GM12864 (cell line): Measurements from ENCODE around the gene RNF144B.

ENCODE experiments used
- DNase-seq: peaks from one replicate; pipeline ENCODE4 v3.0.0-alpha.2; 2011; ENCODE audit warnings: low read depth
- H3K4me3 ChIP-seq: 2 replicates; pipeline ENCODE4 v1.5.1; 2011; ENCODE audit warnings: mild to moderate bottlenecking, low read depth, low read length, control low read depth
- CTCF ChIP-seq: IDR thresholded peaks from 2 replicates; pipeline ENCODE4 v1.5.1; 2011; ENCODE audit warnings: low read depth, mild to moderate bottlenecking, moderate library complexity, low read length, control low read depth, inconsistent platforms; ENCODE audit errors: missing control alignments

Gene RNF144B

GRCh38 chr6:18425218-18425617 is 38.1 kb downstream of the RNF144B start:
- no peak for TF ChIP-seq CTCF
- no peak for DNase-seq
- no peak overlapping the region for H3K4me3 ChIP-seq

GRCh38 chr6:18427296-18427695 is 40.1 kb downstream of the RNF144B start:
- H3K4me3 ChIP-seq = no peak overlapping the region
- no peak for DNase-seq

GRCh38 chr6:18429655-18430297 is 42.6 kb downstream of the RNF144B start:
- no peak for DNase-seq
- no peak overlapping the region for H3K4me3 ChIP-seq
- TF ChIP-seq CTCF = no peak

More at GRCh38 chr6:18427296-18427695, 40.1 kb downstream of the RNF144B start:
- no peak for TF ChIP-seq CTCF

- DNase-seq = no peak
- no peak for TF ChIP-seq CTCF
- H3K4me3 ChIP-seq = no peak overlapping the region
Measured at GRCh38 chr6:18431581-18431980, 44.4 kb downstream of the RNF144B start.

- H3K4me3 ChIP-seq = no peak overlapping the region
- DNase-seq = no peak
- TF ChIP-seq CTCF = no peak
Measured at GRCh38 chr6:18432180-18432579, 45.0 kb downstream of the RNF144B start.

GRCh38 chr6:18432619-18433018 is 45.5 kb downstream of the RNF144B start:
- no peak overlapping the region for H3K4me3 ChIP-seq
- no peak for DNase-seq
- no peak for TF ChIP-seq CTCF

- no peak overlapping the region for H3K4me3 ChIP-seq
- TF ChIP-seq CTCF = no peak
- DNase-seq = no peak
Measured at GRCh38 chr6:18433059-18433458, 45.9 kb downstream of the RNF144B start.
